CD4-positive, alpha-beta T cell (primary cell): ENCODE data around the gene ITPRIP. TPM values are rescaled to one million over a fixed set of nuclear protein-coding genes. Genes with fewer than 3 reads are reported as not detected.

Experiments
- ATAC-seq: fragments of 200-7000 bp; cut with Tn5 transposase; one replicate; pipeline ENCODE4 v1.10.0; 2022; ENCODE audit warnings: mild to moderate bottlenecking; ENCODE audit not compliant: poor library complexity
- CTCF ChIA-PET: fragments of 350-600 bp; sonication (Branson Sonifier 250); formaldehyde crosslinking; loops from one replicate; lab custom pipeline; 2021; ENCODE audit warnings: antibody characterized with exemption, inconsistent platforms; lab: Charles Lee
- POLR2A ChIA-PET: fragments of 350-600 bp; sonication (Branson Sonifier 250); formaldehyde crosslinking; loops from one replicate; lab custom pipeline; 2021; ENCODE audit warnings: antibody characterized with exemption, inconsistent platforms; lab: Charles Lee
- DNase-seq, 14 experiments: peaks; one replicate each; pipeline ENCODE4 v3.0.0-alpha.2; 2013 to 2020; ENCODE audit warnings: mixed read lengths in 2 of 14
- H3K27ac ChIP-seq, 2 donors: one replicate each; pipeline versions ENCODE4 v1.5.1 to v1.7.0; 2013; ENCODE audit warnings: low read length in 2 of 2, low read depth in 1 of 2, mild to moderate bottlenecking in 1 of 2
- H3K27me3 ChIP-seq, 2 experiments: 1 replicate in 1 of 2; 2 replicates in 1 of 2; pipeline versions ENCODE4 v1.6.1 to v1.7.0; 2013; ENCODE audit warnings: low read length in 2 of 2, control low read depth in 1 of 2, mild to moderate bottlenecking in 1 of 2, moderate library complexity in 1 of 2; ENCODE audit not compliant: insufficient read depth in 2 of 2, control insufficient read depth in 1 of 2
- H3K36me3 ChIP-seq: one replicate; pipeline ENCODE4 v1.6.1; 2013; ENCODE audit warnings: low read length, control low read depth; ENCODE audit not compliant: insufficient read depth
- H3K4me1 ChIP-seq: one replicate; pipeline ENCODE4 v1.6.1; 2013; ENCODE audit warnings: low read length, control low read depth; ENCODE audit not compliant: insufficient read depth
- H3K4me3 ChIP-seq: one replicate; pipeline ENCODE4 v1.5.1; 2013; ENCODE audit warnings: mild to moderate bottlenecking, low read length, moderate library complexity
- H3K9me3 ChIP-seq, 2 experiments: 1 replicate in 1 of 2; 2 replicates in 1 of 2; pipeline versions ENCODE4 v1.6.1 to v1.7.0; 2013; ENCODE audit warnings: low read length in 2 of 2, mild to moderate bottlenecking in 2 of 2, control low read depth in 1 of 2, moderate library complexity in 1 of 2; ENCODE audit not compliant: control insufficient read depth in 1 of 2, insufficient read depth in 1 of 2
- H3K27ac Mint-ChIP-seq: one replicate; pipeline ENCODE4 v1.8.0; 2020; ENCODE audit warnings: mixed read lengths
- H3K27me3 Mint-ChIP-seq: one replicate; pipeline ENCODE4 v1.8.0; 2021; ENCODE audit warnings: mixed read lengths
- H3K36me3 Mint-ChIP-seq: one replicate; pipeline ENCODE4 v1.8.0; 2021; ENCODE audit warnings: low read depth, mixed read lengths
- H3K4me1 Mint-ChIP-seq: one replicate; pipeline ENCODE4 v1.8.0; 2021; ENCODE audit warnings: low read depth, mixed read lengths
- H3K4me3 Mint-ChIP-seq: one replicate; pipeline ENCODE4 v1.8.0; 2020; ENCODE audit warnings: mild to moderate bottlenecking, mixed read lengths
- H3K9me3 Mint-ChIP-seq: one replicate; pipeline ENCODE4 v1.8.0; 2020; ENCODE audit warnings: mixed read lengths
- CTCF ChIP-seq: fragments of 200-600 bp; IDR thresholded peaks from one replicate; pipeline ENCODE4 v1.8.0; 2022; ENCODE audit warnings: antibody characterized with exemption, mild to moderate bottlenecking
- intact Hi-C, 2 experiments: fragments of 100-400 bp; cut with DNase I in 1 of 2; cut with micrococcal nuclease in 1 of 2; formaldehyde crosslinking; loops; one replicate each; pipeline versions ENCODE4 v1.15.1 to v1.9.0; 2023 to 2025; cut with DNase I, micrococcal nuclease
- total RNA-seq, 174 experiments: library from RNA in 2 of 174; stranded (reverse) in 2 of 174; gene quantifications; one replicate each; pipeline ENCODE4 v1.2.3 and lab custom pipeline; 2021 to 2026

ITPRIP gene
- total RNA-seq, 2 experiments from 2014 or later = 127 to 133 TPM

- Histone ChIP-seq H3K27me3 (peaks cover 0 to 5% of the 10 kb centered on the region in 2 experiments), H3K9me3 (no peaks in the 10 kb centered on the region), H3K4me3 (no peak overlapping the region), H3K27ac (no peak overlapping the region), H3K36me3 (no peaks in the 10 kb centered on the region), H3K4me1 (no peaks in the 10 kb centered on the region)
- H3K36me3 Mint-ChIP-seq = no peaks in the 10 kb centered on the region
- H3K4me1 Mint-ChIP-seq = no peaks in the 10 kb centered on the region
- ChIA-PET CTCF (interaction anchor here (1.3 kb wide), 1 partner anchor 20 kb away, joined by 3 read pairs; no protein-coding TSS in a partner anchor), POLR2A (no interaction called here)
- H3K9me3 Mint-ChIP-seq = no peaks in the 10 kb centered on the region
- no peak for TF ChIP-seq CTCF
- no peak overlapping the region for H3K4me3 Mint-ChIP-seq
- H3K27ac Mint-ChIP-seq = no peak overlapping the region
- peaks cover 55% of the 10 kb centered on the region for H3K27me3 Mint-ChIP-seq
- DNase-seq (no peak), ATAC-seq (no peak)
- intact Hi-C loops = no loop called here
Measured at GRCh38 chr10:104380336-104380735, 42.1 kb upstream of the ITPRIP start.

- no peaks in the 10 kb centered on the region for H3K9me3 Mint-ChIP-seq
- Histone ChIP-seq H3K36me3 (no peaks in the 10 kb centered on the region), H3K9me3 (peaks cover 0 to 4% of the 10 kb centered on the region in 2 experiments), H3K27ac (no peak overlapping the region), H3K4me1 (no peaks in the 10 kb centered on the region), H3K27me3 (peaks cover 0 to 4% of the 10 kb centered on the region in 2 experiments), H3K4me3 (no peak overlapping the region)
- H3K27me3 Mint-ChIP-seq = peaks cover 64% of the 10 kb centered on the region
- H3K4me1 Mint-ChIP-seq = no peaks in the 10 kb centered on the region
- POLR2A ChIA-PET = no interaction called here
- ATAC-seq (no peak), DNase-seq (no peak)
- intact Hi-C loops = no loop called here
- CTCF ChIA-PET = no interaction called here
- no peaks in the 10 kb centered on the region for H3K36me3 Mint-ChIP-seq
- H3K27ac Mint-ChIP-seq = no peak overlapping the region
- H3K4me3 Mint-ChIP-seq = no peak overlapping the region
- TF ChIP-seq CTCF = no peak
Measured at GRCh38 chr10:104376784-104377300, 38.6 kb upstream of the ITPRIP start.

- no peaks in the 10 kb centered on the region for H3K36me3 ChIP-seq
- ATAC-seq (no peak), DNase-seq (no peak)
- H3K36me3 Mint-ChIP-seq = no peaks in the 10 kb centered on the region
- H3K9me3 Mint-ChIP-seq = peaks cover 2% of the 10 kb centered on the region
- H3K9me3 ChIP-seq = peaks cover 0 to 5% of the 10 kb centered on the region in 2 experiments
- H3K27ac Mint-ChIP-seq = no peak overlapping the region
- no peaks in the 10 kb centered on the region for H3K4me1 Mint-ChIP-seq
- no peak overlapping the region for H3K4me3 Mint-ChIP-seq
- no peak overlapping the region for H3K27ac ChIP-seq
- no peak for TF ChIP-seq CTCF
- H3K4me3 ChIP-seq = no peak overlapping the region
- intact Hi-C loops = no loop called here
- ChIA-PET POLR2A (no interaction called here), CTCF (no interaction called here)
- no peaks in the 10 kb centered on the region for H3K4me1 ChIP-seq
- H3K27me3 ChIP-seq = peaks cover 0 to 9% of the 10 kb centered on the region in 2 experiments
- peaks cover 57% of the 10 kb centered on the region for H3K27me3 Mint-ChIP-seq
Measured at GRCh38 chr10:104374591-104374990, 36.3 kb upstream of the ITPRIP start.
